Activated CD4-positive, alpha-beta T cell treated with anti-CD3 and anti-CD28 coated beads, Interleukin-2, amount 50 U/mL, for 16 hours (primary cell): ENCODE results near the gene ZNF69.
"Not testable (repeated sequence)": the region's sequence is repeated elsewhere in the genome, so short reads cannot be mapped to it uniquely, and the experiment has no call there.

Source experiments
- DNase-seq: peaks from one replicate; pipeline ENCODE4 v3.0.0-alpha.2; 2020

The ZNF69 gene

GRCh38 chr19:11902228-11902627, 14.6 kb downstream of the ZNF69 start:
- no peak for DNase-seq

- no peak for DNase-seq
Observed at GRCh38 chr19:11905928-11906327, 18.3 kb downstream of the ZNF69 start.

- not testable (repeated sequence) for DNase-seq
Observed at GRCh38 chr19:11911937-11912336, 24.4 kb downstream of the ZNF69 start.

- not testable (repeated sequence) for DNase-seq
Observed at GRCh38 chr19:11914417-11915051, 27.0 kb downstream of the ZNF69 start.

GRCh38 chr19:11921852-11922495, 34.4 kb downstream of the ZNF69 start:
- no peak for DNase-seq

- peak; percentile 97 for DNase-seq
Observed at GRCh38 chr19:11924886-11925650, 37.5 kb downstream of the ZNF69 start, which contains the start of gene ZNF700. Gene ZNF700 (plus strand): TSS chr19:11925107. CDS start chr19:11925211, 104 bp downstream.

GRCh38 chr19:11925651-11926187, 38.1 kb downstream of the ZNF69 start:
- not testable (repeated sequence) for DNase-seq

GRCh38 chr19:11927227-11927626, 39.6 kb downstream of the ZNF69 start:
- no peak for DNase-seq

- DNase-seq = no peak
Observed at GRCh38 chr19:11931051-11931450, 43.5 kb downstream of the ZNF69 start.

GRCh38 chr19:11931513-11931912, 43.9 kb downstream of the ZNF69 start:
- no peak for DNase-seq

GRCh38 chr19:11935829-11936228, 48.2 kb downstream of the ZNF69 start:
- not testable (repeated sequence) for DNase-seq

- DNase-seq = not testable (repeated sequence)
Observed at GRCh38 chr19:11938383-11938782, 50.8 kb downstream of the ZNF69 start.

GRCh38 chr19:11941361-11941887, 53.8 kb downstream of the ZNF69 start:
- not testable (repeated sequence) for DNase-seq

- DNase-seq = no peak
Observed at GRCh38 chr19:11942008-11942842, 54.6 kb downstream of the ZNF69 start.

- DNase-seq = no peak
Observed at GRCh38 chr19:11942843-11943108, 55.2 kb downstream of the ZNF69 start.

GRCh38 chr19:11944656-11945055, 57.1 kb downstream of the ZNF69 start:
- no peak for DNase-seq

- no peak for DNase-seq
Observed at GRCh38 chr19:11948646-11949045, 61.1 kb downstream of the ZNF69 start.

- DNase-seq = no peak
Observed at GRCh38 chr19:11949201-11949600, 61.6 kb downstream of the ZNF69 start.

- not testable (repeated sequence) for DNase-seq
Observed at GRCh38 chr19:11949614-11950080, 62.1 kb downstream of the ZNF69 start.

- DNase-seq = no peak
Observed at GRCh38 chr19:11950312-11950711, 62.7 kb downstream of the ZNF69 start.
